Stimulated activated CD4-positive, alpha-beta T cell treated with anti-CD3 and anti-CD28 coated beads, Interleukin-15, amount 100 ng/mL, for 1 hour (primary cell): ENCODE data around the gene HOXB2.

Experiments used
- DNase-seq, 2 donors: peaks; one replicate each; pipeline ENCODE4 v3.0.0-alpha.2; 2020; ENCODE audit warnings: low read depth in 1 of 2, low spot score in 1 of 2

Gene HOXB2

GRCh38 chr17:48553826-48554225 lies 8.9 kb upstream of the HOXB2 start:
- DNase-seq: no peak

GRCh38 chr17:48553190-48553547 lies 8.3 kb upstream of the HOXB2 start:
- DNase-seq: no peak

GRCh38 chr17:48552466-48553189 lies 7.7 kb upstream of the HOXB2 start:
- no peak for DNase-seq

GRCh38 chr17:48551596-48552465 lies 6.9 kb upstream of the HOXB2 start:
- DNase-seq: no peak

- DNase-seq: no peak
Observed at GRCh38 chr17:48551214-48551555, 6.3 kb upstream of the HOXB2 start.

GRCh38 chr17:48550502-48551213 lies 5.7 kb upstream of the HOXB2 start:
- no peak for DNase-seq

- DNase-seq: no peak
Observed at GRCh38 chr17:48549914-48550501, 5.1 kb upstream of the HOXB2 start.

- no peak for DNase-seq
Observed at GRCh38 chr17:48549281-48549630, 4.3 kb upstream of the HOXB2 start.

GRCh38 chr17:48548523-48549280 lies 3.8 kb upstream of the HOXB2 start:
- DNase-seq: no peak

GRCh38 chr17:48547808-48548522 lies 3.1 kb upstream of the HOXB2 start:
- no peak for DNase-seq

- DNase-seq: no peak
Observed at GRCh38 chr17:48546924-48547807, 2.3 kb upstream of the HOXB2 start.

GRCh38 chr17:48546137-48546923 lies 1.4 kb upstream of the HOXB2 start:
- no peak for DNase-seq

- no peak for DNase-seq
Observed at GRCh38 chr17:48545539-48545938, 630 bp upstream of the HOXB2 start.

- no peak for DNase-seq
Observed at GRCh38 chr17:48544349-48545021, 424 bp downstream of the HOXB2 start.

- peak; percentile 9 to 36 for DNase-seq
Observed at GRCh38 chr17:48543854-48544348, 1.0 kb downstream of the HOXB2 start.

GRCh38 chr17:48543107-48543853 lies 1.6 kb downstream of the HOXB2 start:
- DNase-seq: peak; percentile 29 to 42

GRCh38 chr17:48542698-48543106 lies 2.2 kb downstream of the HOXB2 start:
- no peak for DNase-seq
